Measurements from ENCODE around the gene PDXK. TPM values are rescaled to one million over a fixed set of nuclear protein-coding genes. Genes with fewer than 3 reads are reported as not detected.

The PDXK gene
- total and polyA plus RNA-seq, 9 of the 15 experiments (the other 6 are each of a cell fraction or from before 2014, with no cell fraction given): 5.6 to 162 (median 76.5) TPM

DNA sequence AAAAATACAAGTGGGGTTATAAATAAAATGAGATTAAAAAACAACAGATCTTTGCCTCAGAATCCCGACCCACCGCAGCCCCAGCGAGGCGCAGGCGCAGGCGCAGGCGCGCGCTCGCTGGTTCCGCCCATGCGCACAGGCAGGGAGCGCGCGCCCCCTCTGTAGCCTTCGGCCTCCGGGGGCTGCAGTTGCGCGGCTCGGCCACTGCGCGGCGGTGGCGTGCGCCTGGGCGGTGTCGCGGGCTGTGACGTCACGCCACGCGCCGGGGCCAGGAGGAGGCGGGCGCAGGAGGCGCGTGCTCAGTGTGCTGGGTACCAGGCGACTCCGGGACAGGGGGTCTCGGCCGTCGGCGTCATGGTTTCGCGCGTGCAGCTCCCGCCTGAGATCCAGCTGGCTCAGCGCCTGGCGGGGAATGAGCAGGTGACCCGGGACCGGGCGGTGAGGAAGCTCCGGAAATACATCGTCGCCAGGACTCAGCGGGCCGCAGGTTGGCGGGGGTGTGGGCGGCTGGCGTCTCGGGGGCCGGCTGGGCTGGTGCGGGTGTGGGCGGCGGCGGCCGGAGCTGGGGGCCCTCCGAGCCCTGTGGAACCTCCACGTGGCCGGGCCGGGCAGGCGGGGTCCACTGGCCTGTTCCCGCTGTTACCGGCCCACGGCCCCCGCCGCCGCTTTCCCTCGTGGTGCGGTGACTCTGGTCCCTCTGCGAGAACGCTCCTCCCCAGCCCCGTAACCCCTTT is 70.5 kb downstream of the PDXK start, which contains the start of gene RRP1 (continued):
- TF ChIP-seq PHF8 (IDR thresholded peaks at IDR 0.05; ENCODE audit: borderline replicate concordance, low read length): peak; percentile 88; the same call in 1 of the 2 replicates
- TF ChIP-seq, protein P1, sequence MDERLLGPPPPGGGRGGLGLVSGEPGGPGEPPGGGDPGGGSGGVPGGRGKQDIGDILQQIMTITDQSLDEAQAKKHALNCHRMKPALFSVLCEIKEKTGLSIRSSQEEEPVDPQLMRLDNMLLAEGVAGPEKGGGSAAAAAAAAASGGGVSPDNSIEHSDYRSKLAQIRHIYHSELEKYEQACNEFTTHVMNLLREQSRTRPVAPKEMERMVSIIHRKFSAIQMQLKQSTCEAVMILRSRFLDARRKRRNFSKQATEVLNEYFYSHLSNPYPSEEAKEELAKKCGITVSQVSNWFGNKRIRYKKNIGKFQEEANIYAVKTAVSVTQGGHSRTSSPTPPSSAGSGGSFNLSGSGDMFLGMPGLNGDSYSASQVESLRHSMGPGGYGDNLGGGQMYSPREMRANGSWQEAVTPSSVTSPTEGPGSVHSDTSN (CRISPR knock-in tag; IDR thresholded peaks at IDR 0.05; ENCODE audit: low read depth): no peak
- TF ChIP-seq, protein P1 (tag; conservative IDR thresholded peaks at IDR 0.05; ENCODE audit: low read depth): no peak
- no peak for TF ChIP-seq HOXB6 (CRISPR knock-in tag; IDR thresholded peaks at IDR 0.05; ENCODE audit: borderline replicate concordance)
- TF ChIP-seq, protein P2, sequence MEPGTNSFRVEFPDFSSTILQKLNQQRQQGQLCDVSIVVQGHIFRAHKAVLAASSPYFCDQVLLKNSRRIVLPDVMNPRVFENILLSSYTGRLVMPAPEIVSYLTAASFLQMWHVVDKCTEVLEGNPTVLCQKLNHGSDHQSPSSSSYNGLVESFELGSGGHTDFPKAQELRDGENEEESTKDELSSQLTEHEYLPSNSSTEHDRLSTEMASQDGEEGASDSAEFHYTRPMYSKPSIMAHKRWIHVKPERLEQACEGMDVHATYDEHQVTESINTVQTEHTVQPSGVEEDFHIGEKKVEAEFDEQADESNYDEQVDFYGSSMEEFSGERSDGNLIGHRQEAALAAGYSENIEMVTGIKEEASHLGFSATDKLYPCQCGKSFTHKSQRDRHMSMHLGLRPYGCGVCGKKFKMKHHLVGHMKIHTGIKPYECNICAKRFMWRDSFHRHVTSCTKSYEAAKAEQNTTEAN (CRISPR knock-in tag; IDR thresholded peaks at IDR 0.05): no peak
- no peak for TF ChIP-seq MCM7 (IDR thresholded peaks at IDR 0.05)
- TF ChIP-seq, protein P3, sequence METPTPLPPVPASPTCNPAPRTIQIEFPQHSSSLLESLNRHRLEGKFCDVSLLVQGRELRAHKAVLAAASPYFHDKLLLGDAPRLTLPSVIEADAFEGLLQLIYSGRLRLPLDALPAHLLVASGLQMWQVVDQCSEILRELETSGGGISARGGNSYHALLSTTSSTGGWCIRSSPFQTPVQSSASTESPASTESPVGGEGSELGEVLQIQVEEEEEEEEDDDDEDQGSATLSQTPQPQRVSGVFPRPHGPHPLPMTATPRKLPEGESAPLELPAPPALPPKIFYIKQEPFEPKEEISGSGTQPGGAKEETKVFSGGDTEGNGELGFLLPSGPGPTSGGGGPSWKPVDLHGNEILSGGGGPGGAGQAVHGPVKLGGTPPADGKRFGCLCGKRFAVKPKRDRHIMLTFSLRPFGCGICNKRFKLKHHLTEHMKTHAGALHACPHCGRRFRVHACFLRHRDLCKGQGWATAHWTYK (CRISPR knock-in tag; IDR thresholded peaks at IDR 0.05): 0 out of 2 replicates have a peak, but pooled peaks have one; percentile 19
- TF ChIP-seq HDAC1 (IDR thresholded peaks at IDR 0.05): peak; percentile 94 to 99; a peak in 3 of 4 replicates
- no peak; the same call in none of the 2 replicates for TF ChIP-seq GABPA (tag; conservative IDR thresholded peaks at IDR 0.05; ENCODE audit: low read depth)
- TF ChIP-seq, protein P4, sequence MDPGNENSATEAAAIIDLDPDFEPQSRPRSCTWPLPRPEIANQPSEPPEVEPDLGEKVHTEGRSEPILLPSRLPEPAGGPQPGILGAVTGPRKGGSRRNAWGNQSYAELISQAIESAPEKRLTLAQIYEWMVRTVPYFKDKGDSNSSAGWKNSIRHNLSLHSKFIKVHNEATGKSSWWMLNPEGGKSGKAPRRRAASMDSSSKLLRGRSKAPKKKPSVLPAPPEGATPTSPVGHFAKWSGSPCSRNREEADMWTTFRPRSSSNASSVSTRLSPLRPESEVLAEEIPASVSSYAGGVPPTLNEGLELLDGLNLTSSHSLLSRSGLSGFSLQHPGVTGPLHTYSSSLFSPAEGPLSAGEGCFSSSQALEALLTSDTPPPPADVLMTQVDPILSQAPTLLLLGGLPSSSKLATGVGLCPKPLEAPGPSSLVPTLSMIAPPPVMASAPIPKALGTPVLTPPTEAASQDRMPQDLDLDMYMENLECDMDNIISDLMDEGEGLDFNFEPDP (CRISPR knock-in tag; IDR thresholded peaks at IDR 0.05): no peak
- no peak for TF ChIP-seq GTF2A2 (tag; IDR thresholded peaks at IDR 0.05)
- TF ChIP-seq, protein P5, sequence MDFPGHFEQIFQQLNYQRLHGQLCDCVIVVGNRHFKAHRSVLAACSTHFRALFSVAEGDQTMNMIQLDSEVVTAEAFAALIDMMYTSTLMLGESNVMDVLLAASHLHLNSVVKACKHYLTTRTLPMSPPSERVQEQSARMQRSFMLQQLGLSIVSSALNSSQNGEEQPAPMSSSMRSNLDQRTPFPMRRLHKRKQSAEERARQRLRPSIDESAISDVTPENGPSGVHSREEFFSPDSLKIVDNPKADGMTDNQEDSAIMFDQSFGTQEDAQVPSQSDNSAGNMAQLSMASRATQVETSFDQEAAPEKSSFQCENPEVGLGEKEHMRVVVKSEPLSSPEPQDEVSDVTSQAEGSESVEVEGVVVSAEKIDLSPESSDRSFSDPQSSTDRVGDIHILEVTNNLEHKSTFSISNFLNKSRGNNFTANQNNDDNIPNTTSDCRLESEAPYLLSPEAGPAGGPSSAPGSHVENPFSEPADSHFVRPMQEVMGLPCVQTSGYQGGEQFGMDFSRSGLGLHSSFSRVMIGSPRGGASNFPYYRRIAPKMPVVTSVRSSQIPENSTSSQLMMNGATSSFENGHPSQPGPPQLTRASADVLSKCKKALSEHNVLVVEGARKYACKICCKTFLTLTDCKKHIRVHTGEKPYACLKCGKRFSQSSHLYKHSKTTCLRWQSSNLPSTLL (IDR thresholded peaks at IDR 0.05): no peak
- peak; percentile 88; the same call in 1 of the 2 replicates for TF ChIP-seq ESRRA (IDR thresholded peaks at IDR 0.05; ENCODE audit: borderline replicate concordance, low read depth)
- TF ChIP-seq U2AF1 (optimal IDR thresholded peaks at IDR 0.05; ENCODE audit: low read depth, low read length): peak; percentile 65
- no peak for TF ChIP-seq SMARCA5 (IDR thresholded peaks at IDR 0.05)
- TF ChIP-seq TCF7 (IDR thresholded peaks at IDR 0.05; ENCODE audit: borderline replicate concordance): peak; percentile 32; the same call in 1 of the 2 replicates

Data from K562 (cell line).